HepG2 (cell line): Measurements from ENCODE around the gene SYTL5.

Experiments used
- AGO1 ChIP-seq: fragments of 200-400 bp; formaldehyde crosslinking; IDR thresholded peaks from 2 replicates; pipeline ENCODE4 v1.6.1; 2017; ENCODE audit warnings: mild to moderate bottlenecking, low read depth, low read length, moderate library complexity; ENCODE audit not compliant: poor library complexity, severe bottlenecking
- FOXK2 ChIP-seq: fragments of 450-650 bp; IDR thresholded peaks from 2 replicates; pipeline ENCODE4 v1.6.1; 2016
- HNF4G ChIP-seq, 2 experiments: sonication (generic) in 1 of 2; formaldehyde crosslinking in 1 of 2; IDR thresholded peaks; 2 replicates each; pipeline versions ENCODE4 v1.4.0 to v1.6.1; 2011 to 2020; ENCODE audit warnings: borderline replicate concordance in 2 of 2, low read depth in 2 of 2, mild to moderate bottlenecking in 2 of 2, low read length in 1 of 2, missing genetic modification reagents in 1 of 2, moderate library complexity in 1 of 2
- JUND ChIP-seq: sonication (generic); formaldehyde crosslinking; IDR thresholded peaks from 2 replicates; pipeline ENCODE4 v1.8.0; 2022; ENCODE audit warnings: mild to moderate bottlenecking, missing genetic modification reagents
- KLF11 ChIP-seq: IDR thresholded peaks from 2 replicates; pipeline ENCODE4 v1.6.1; 2016; ENCODE audit warnings: missing compliant biosample characterization
- MIER3 ChIP-seq: IDR thresholded peaks from 2 replicates; pipeline ENCODE4 v1.6.1; 2016; ENCODE audit warnings: missing compliant biosample characterization, borderline replicate concordance
- POLR2A ChIP-seq, 2 experiments: IDR thresholded peaks; 2 replicates each; pipeline ENCODE4 v1.6.1; 2011; ENCODE audit warnings: low read depth in 2 of 2, low read length in 2 of 2, mild to moderate bottlenecking in 1 of 2, moderate library complexity in 1 of 2; ENCODE audit not compliant: insufficient read depth in 1 of 2
- SAFB2 ChIP-seq: sonication (generic); formaldehyde crosslinking; IDR thresholded peaks from 2 replicates; pipeline ENCODE4 v1.5.1; 2020; ENCODE audit warnings: missing genetic modification reagents, low read depth, mild to moderate bottlenecking, borderline replicate concordance
- ZNF138 ChIP-seq: sonication (generic); formaldehyde crosslinking; IDR thresholded peaks from 2 replicates; pipeline ENCODE4 v1.5.0; 2020; ENCODE audit warnings: mild to moderate bottlenecking, low read depth, missing genetic modification reagents
- TF ChIP-seq, protein P1 (sequence below): sonication (generic); formaldehyde crosslinking; IDR thresholded peaks from 2 replicates; pipeline ENCODE4 v1.5.0; 2020; ENCODE audit warnings: mild to moderate bottlenecking, missing genetic modification reagents, borderline replicate concordance
- TF ChIP-seq, protein P2 (sequence below): sonication (generic); formaldehyde crosslinking; IDR thresholded peaks from 2 replicates; pipeline ENCODE4 v1.5.0; 2020; ENCODE audit warnings: mild to moderate bottlenecking, missing genetic modification reagents, moderate library complexity
- TF ChIP-seq, protein P3 (sequence below): sonication (generic); formaldehyde crosslinking; IDR thresholded peaks from 2 replicates; pipeline ENCODE4 v1.4.0; 2020; ENCODE audit warnings: missing genetic modification reagents, mild to moderate bottlenecking, borderline replicate concordance
- TF ChIP-seq, protein P4 (sequence below): fragments of 450-650 bp; IDR thresholded peaks from 2 replicates; pipeline ENCODE4 v1.6.1; 2017; ENCODE audit warnings: mild to moderate bottlenecking

DNA sequence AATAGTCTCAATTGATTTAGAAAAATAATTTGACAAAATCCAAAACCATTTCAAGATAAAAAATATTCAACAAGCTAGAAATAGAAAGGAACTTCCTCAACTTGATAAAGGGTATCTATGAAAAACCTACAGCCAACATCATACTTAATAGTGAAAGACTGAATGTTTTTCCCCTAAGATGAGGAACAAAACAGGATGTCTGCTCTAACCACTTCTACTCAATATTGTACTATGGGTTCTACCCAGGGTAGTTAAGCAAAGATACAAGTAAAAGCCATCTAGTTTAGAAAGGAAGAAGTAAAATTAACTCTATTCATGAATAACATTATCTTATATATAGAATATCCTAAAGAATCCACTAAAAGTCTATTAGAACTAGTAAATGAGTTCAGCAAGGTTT lies 21.5 kb upstream of the SYTL5 start:
- TF ChIP-seq KLF11 (CRISPR knock-in tag), result no peak
- TF ChIP-seq MIER3 (CRISPR knock-in tag), result no peak
- TF ChIP-seq, protein P1, sequence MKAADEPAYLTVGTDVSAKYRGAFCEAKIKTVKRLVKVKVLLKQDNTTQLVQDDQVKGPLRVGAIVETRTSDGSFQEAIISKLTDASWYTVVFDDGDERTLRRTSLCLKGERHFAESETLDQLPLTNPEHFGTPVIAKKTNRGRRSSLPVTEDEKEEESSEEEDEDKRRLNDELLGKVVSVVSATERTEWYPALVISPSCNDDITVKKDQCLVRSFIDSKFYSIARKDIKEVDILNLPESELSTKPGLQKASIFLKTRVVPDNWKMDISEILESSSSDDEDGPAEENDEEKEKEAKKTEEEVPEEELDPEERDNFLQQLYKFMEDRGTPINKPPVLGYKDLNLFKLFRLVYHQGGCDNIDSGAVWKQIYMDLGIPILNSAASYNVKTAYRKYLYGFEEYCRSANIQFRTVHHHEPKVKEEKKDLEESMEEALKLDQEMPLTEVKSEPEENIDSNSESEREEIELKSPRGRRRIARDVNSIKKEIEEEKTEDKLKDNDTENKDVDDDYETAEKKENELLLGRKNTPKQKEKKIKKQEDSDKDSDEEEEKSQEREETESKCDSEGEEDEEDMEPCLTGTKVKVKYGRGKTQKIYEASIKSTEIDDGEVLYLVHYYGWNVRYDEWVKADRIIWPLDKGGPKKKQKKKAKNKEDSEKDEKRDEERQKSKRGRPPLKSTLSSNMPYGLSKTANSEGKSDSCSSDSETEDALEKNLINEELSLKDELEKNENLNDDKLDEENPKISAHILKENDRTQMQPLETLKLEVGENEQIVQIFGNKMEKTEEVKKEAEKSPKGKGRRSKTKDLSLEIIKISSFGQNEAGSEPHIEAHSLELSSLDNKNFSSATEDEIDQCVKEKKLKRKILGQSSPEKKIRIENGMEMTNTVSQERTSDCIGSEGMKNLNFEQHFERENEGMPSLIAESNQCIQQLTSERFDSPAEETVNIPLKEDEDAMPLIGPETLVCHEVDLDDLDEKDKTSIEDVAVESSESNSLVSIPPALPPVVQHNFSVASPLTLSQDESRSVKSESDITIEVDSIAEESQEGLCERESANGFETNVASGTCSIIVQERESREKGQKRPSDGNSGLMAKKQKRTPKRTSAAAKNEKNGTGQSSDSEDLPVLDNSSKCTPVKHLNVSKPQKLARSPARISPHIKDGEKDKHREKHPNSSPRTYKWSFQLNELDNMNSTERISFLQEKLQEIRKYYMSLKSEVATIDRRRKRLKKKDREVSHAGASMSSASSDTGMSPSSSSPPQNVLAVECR (CRISPR knock-in tag), result no peak
- no peak for TF ChIP-seq POLR2A (IDR thresholded peaks at IDR 0.05; ENCODE audit: insufficient read depth in 1 of 2, low read depth in 2 of 2, low read length in 2 of 2)
- no peak for TF ChIP-seq HNF4G (IDR thresholded peaks at IDR 0.05; ENCODE audit: borderline replicate concordance, low read depth, low read length)
- TF ChIP-seq HNF4G (CRISPR knock-in tag; IDR thresholded peaks at IDR 0.05; ENCODE audit: borderline replicate concordance, low read depth), result no peak
- TF ChIP-seq SAFB2 (CRISPR knock-in tag), result no peak
- TF ChIP-seq FOXK2, result no peak
- TF ChIP-seq JUND (CRISPR knock-in tag), result no peak
- TF ChIP-seq, protein P2, sequence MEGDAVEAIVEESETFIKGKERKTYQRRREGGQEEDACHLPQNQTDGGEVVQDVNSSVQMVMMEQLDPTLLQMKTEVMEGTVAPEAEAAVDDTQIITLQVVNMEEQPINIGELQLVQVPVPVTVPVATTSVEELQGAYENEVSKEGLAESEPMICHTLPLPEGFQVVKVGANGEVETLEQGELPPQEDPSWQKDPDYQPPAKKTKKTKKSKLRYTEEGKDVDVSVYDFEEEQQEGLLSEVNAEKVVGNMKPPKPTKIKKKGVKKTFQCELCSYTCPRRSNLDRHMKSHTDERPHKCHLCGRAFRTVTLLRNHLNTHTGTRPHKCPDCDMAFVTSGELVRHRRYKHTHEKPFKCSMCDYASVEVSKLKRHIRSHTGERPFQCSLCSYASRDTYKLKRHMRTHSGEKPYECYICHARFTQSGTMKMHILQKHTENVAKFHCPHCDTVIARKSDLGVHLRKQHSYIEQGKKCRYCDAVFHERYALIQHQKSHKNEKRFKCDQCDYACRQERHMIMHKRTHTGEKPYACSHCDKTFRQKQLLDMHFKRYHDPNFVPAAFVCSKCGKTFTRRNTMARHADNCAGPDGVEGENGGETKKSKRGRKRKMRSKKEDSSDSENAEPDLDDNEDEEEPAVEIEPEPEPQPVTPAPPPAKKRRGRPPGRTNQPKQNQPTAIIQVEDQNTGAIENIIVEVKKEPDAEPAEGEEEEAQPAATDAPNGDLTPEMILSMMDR (CRISPR knock-in tag), result no peak
- TF ChIP-seq, protein P3, sequence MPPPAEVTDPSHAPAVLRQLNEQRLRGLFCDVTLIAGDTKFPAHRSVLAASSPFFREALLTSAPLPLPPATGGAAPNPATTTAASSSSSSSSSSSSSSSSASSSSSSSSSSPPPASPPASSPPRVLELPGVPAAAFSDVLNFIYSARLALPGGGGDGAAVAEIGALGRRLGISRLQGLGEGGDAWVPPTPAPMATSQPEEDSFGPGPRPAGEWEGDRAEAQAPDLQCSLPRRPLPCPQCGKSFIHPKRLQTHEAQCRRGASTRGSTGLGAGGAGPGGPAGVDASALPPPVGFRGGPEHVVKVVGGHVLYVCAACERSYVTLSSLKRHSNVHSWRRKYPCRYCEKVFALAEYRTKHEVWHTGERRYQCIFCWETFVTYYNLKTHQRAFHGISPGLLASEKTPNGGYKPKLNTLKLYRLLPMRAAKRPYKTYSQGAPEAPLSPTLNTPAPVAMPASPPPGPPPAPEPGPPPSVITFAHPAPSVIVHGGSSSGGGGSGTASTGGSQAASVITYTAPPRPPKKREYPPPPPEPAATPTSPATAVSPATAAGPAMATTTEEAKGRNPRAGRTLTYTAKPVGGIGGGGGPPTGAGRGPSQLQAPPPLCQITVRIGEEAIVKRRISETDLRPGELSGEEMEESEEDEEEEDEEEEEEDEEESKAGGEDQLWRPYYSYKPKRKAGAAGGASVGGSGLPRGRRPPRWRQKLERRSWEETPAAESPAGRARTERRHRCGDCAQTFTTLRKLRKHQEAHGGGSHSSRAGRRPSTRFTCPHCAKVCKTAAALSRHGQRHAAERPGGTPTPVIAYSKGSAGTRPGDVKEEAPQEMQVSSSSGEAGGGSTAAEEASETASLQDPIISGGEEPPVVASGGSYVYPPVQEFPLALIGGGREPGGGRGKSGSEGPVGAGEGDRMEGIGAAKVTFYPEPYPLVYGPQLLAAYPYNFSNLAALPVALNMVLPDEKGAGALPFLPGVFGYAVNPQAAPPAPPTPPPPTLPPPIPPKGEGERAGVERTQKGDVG, result no peak
- TF ChIP-seq, protein P4, sequence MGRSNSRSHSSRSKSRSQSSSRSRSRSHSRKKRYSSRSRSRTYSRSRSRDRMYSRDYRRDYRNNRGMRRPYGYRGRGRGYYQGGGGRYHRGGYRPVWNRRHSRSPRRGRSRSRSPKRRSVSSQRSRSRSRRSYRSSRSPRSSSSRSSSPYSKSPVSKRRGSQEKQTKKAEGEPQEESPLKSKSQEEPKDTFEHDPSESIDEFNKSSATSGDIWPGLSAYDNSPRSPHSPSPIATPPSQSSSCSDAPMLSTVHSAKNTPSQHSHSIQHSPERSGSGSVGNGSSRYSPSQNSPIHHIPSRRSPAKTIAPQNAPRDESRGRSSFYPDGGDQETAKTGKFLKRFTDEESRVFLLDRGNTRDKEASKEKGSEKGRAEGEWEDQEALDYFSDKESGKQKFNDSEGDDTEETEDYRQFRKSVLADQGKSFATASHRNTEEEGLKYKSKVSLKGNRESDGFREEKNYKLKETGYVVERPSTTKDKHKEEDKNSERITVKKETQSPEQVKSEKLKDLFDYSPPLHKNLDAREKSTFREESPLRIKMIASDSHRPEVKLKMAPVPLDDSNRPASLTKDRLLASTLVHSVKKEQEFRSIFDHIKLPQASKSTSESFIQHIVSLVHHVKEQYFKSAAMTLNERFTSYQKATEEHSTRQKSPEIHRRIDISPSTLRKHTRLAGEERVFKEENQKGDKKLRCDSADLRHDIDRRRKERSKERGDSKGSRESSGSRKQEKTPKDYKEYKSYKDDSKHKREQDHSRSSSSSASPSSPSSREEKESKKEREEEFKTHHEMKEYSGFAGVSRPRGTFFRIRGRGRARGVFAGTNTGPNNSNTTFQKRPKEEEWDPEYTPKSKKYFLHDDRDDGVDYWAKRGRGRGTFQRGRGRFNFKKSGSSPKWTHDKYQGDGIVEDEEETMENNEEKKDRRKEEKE, result no peak
- TF ChIP-seq ZNF138 (CRISPR knock-in tag), result no peak
- no peak for TF ChIP-seq AGO1
